Neutrophil (primary cell): ENCODE measurements around the gene PLAC8L1.

Experiments
- H3K27ac ChIP-seq: fragments of 200-600 bp; sonication (generic); 2 replicates; pipeline ENCODE4 v1.5.1; 2016; ENCODE audit warnings: mild to moderate bottlenecking, moderate library complexity
- H3K27me3 ChIP-seq: fragments of 200-600 bp; sonication (generic); 2 replicates; pipeline ENCODE4 v1.6.0; 2016; ENCODE audit warnings: mild to moderate bottlenecking
- H3K36me3 ChIP-seq: fragments of 200-600 bp; sonication (generic); 2 replicates; pipeline ENCODE4 v1.5.1; 2017
- H3K4me1 ChIP-seq, 2 experiments: fragments of 200-600 bp in 1 of 2; sonication (generic) in 1 of 2; 1 replicate in 1 of 2; 2 replicates in 1 of 2; pipeline versions ENCODE4 v1.5.1 to v1.6.1; 2013 to 2016; ENCODE audit warnings: low read depth in 1 of 2, low read length in 1 of 2, mild to moderate bottlenecking in 1 of 2, moderate library complexity in 1 of 2; ENCODE audit not compliant: control insufficient read depth in 1 of 2, insufficient read depth in 1 of 2
- H3K4me3 ChIP-seq, 2 experiments: fragments of 200-600 bp in 1 of 2; sonication (generic) in 1 of 2; 1 replicate in 1 of 2; 2 replicates in 1 of 2; pipeline ENCODE4 v1.5.1; 2013 to 2016; ENCODE audit warnings: low read depth in 1 of 2, low read length in 1 of 2, mild to moderate bottlenecking in 1 of 2, moderate library complexity in 1 of 2
- H3K9me3 ChIP-seq: fragments of 200-600 bp; sonication (generic); 2 replicates; pipeline ENCODE4 v1.5.1; 2016
- CTCF ChIP-seq: fragments of 200-600 bp; sonication (generic); IDR thresholded peaks from 2 replicates; pipeline ENCODE4 v1.5.1; 2016; ENCODE audit warnings: antibody characterized with exemption

PLAC8L1 gene

GRCh38 chr5:146072595-146072994 is 32.8 kb downstream of the PLAC8L1 start:
- TF ChIP-seq CTCF: no peak
- H3K27ac ChIP-seq: no peak overlapping the region
- H3K36me3 ChIP-seq: no peaks in the 10 kb centered on the region
- no peak overlapping the region for H3K4me3 ChIP-seq
- H3K9me3 ChIP-seq: no peaks in the 10 kb centered on the region
- H3K4me1 ChIP-seq: no peaks in the 10 kb centered on the region
- H3K27me3 ChIP-seq: no peaks in the 10 kb centered on the region

- H3K27me3 ChIP-seq: no peaks in the 10 kb centered on the region
- H3K4me3 ChIP-seq: no peak overlapping the region
- no peak for TF ChIP-seq CTCF
- no peaks in the 10 kb centered on the region for H3K4me1 ChIP-seq
- H3K36me3 ChIP-seq: no peaks in the 10 kb centered on the region
- H3K27ac ChIP-seq: no peak overlapping the region
- no peaks in the 10 kb centered on the region for H3K9me3 ChIP-seq
These were observed 34.2 kb downstream of the PLAC8L1 start for GRCh38 chr5:146071171-146071570.

GRCh38 chr5:146070746-146071145 is 34.6 kb downstream of the PLAC8L1 start:
- Histone ChIP-seq H3K36me3 (no peaks in the 10 kb centered on the region), H3K4me3 (no peak overlapping the region), H3K9me3 (no peaks in the 10 kb centered on the region), H3K27ac (no peak overlapping the region), H3K4me1 (no peaks in the 10 kb centered on the region), H3K27me3 (no peaks in the 10 kb centered on the region)
- TF ChIP-seq CTCF: no peak

GRCh38 chr5:146069780-146070099 is 35.6 kb downstream of the PLAC8L1 start:
- no peak overlapping the region for H3K4me3 ChIP-seq
- no peaks in the 10 kb centered on the region for H3K9me3 ChIP-seq
- no peaks in the 10 kb centered on the region for H3K4me1 ChIP-seq
- no peaks in the 10 kb centered on the region for H3K36me3 ChIP-seq
- no peak for TF ChIP-seq CTCF
- no peaks in the 10 kb centered on the region for H3K27me3 ChIP-seq
- H3K27ac ChIP-seq: no peak overlapping the region

- no peaks in the 10 kb centered on the region for H3K4me1 ChIP-seq
- no peak overlapping the region for H3K4me3 ChIP-seq
- no peaks in the 10 kb centered on the region for H3K9me3 ChIP-seq
- H3K36me3 ChIP-seq: no peaks in the 10 kb centered on the region
- no peak overlapping the region for H3K27ac ChIP-seq
- TF ChIP-seq CTCF: no peak
- H3K27me3 ChIP-seq: no peaks in the 10 kb centered on the region
These were observed 36.2 kb downstream of the PLAC8L1 start for GRCh38 chr5:146068977-146069779.
